DMS153 (cell line): ENCODE measurements around the gene SESTD1.
"Not testable (repeated sequence)": the region's sequence is repeated elsewhere in the genome, so short reads cannot be mapped to it uniquely, and the experiment has no call there.

Experiments
- DNase-seq: peaks from one replicate; lab custom pipeline; 2025; lab: John Stamatoyannopoulos, UW

The SESTD1 gene

DNA sequence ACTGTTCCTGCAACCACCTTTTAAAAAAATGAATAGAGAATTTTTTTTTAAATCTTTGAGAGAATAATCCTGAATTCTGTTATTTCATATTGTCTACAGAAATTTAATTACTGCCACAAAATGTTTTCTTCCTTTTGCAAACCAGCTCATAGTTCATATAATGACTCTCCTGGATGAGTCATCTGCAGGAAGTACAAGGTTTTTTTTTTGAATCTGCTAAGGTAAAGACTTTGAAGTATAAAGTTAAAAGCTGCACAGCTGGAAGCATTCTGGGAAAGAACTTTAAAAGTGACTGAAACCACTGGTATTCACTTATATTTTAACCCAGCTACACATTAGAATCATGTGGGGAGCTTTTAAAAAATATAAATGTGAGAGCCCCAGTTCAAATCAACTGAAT lies 25.4 kb downstream of the SESTD1 start:
- peak; percentile 38 for DNase-seq

DNA sequence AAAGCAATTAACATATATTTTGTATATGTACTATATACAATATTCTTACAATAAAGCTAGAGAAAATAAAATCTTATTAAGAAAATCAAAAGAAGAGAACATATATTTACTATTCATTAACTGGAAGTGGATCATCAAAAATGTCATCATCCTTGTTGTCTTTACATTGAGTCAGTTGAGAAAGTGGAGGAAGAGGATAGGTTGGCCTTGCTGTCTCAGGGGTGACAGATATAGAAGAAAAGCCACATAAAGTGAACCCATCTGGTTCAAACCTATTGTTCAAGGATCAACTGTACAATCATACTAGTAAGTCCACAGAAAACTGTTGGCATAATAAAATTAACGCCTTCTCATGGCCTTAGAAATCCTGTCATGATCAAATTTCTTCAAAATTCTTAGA lies 26.6 kb downstream of the SESTD1 start:
- DNase-seq, result no peak

DNA sequence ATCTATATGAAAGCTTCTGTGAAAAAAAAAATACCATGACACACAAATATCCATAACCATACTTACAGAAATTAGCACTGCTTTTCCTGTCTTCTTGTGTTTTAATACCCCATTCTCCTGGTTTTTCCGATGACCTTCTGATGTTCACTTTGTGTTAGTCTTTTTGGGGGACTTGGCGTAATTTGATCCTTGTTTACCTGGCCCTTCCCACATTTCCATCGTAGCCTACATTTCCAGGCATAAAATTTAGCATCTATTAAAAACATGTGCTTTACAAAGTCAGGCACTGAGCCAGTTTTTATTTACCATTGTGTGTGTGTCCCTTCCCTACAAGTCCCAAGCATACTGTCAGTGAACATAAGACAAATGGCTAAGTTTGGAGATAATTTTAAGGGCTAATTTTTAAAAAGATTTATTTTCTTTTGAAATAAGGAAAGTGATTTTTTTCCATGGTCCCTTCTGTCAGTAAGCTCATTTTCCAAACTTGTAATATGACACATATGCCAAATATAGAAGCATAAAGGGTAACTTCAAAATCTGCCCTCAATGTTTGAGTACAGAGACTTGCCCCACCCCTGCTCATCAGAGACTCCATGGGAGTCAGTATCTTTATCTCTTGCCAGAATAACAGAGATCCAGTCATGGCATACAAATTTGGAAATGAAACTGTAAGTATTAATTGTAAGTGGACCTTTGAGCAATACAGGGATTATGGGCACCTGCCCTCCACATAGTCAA lies 27.3 kb downstream of the SESTD1 start:
- no peak for DNase-seq

DNA sequence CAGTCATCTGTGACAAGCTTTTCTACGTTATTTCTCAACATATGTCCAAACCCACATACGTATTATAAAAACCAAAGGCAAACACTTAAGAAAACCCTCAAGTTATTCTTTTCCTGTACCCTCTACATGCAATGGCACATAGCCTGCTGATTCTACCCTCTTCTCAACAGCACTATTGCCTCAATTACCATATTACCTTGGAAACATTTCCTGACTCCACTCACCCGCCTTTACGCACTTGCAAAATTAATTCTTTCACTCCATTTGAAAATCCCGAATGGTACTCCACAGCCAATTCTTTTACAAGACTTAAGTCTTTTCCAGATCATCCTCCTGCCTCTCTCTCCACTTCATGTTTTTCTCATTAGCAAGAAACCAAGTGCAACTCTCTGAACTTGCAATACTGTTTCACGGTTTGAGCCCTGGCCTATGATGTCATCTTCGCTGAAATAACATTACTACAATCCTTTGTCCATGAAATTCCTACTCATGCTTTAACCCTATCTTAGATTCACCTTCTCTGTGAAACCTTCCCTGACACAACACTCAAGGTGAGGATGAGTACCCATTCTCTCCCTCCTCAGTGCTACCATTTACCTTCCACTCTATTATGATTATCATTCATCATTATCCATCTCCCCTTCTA lies 29.0 kb downstream of the SESTD1 start:
- no peak for DNase-seq

DNA sequence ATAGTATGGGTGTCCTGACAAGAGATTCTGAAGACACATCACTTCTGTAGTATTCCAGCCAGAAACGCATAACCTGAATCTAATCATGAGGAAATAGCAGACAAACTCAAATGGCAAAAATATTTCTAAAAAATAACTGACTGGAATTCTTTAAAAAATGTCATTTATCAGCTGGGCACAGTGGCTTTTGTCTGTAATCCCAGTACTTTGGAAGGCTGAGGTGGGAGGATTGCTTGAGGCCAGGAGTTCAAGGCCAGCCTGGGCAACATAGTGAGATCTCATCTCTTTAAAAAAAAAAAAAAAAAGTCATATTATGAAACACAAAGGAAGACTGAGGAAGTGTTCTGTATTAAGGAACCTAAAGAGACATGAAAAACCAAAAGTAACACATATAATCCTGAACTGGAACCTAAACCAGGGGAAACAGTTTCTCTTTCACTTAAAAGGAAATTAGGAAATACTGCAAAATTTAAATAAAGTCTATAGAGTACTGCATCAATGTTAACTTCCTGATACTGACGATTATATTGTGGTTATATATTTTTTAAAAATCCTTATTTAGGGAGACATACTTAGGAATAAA lies 29.9 kb downstream of the SESTD1 start:
- no peak for DNase-seq

DNA sequence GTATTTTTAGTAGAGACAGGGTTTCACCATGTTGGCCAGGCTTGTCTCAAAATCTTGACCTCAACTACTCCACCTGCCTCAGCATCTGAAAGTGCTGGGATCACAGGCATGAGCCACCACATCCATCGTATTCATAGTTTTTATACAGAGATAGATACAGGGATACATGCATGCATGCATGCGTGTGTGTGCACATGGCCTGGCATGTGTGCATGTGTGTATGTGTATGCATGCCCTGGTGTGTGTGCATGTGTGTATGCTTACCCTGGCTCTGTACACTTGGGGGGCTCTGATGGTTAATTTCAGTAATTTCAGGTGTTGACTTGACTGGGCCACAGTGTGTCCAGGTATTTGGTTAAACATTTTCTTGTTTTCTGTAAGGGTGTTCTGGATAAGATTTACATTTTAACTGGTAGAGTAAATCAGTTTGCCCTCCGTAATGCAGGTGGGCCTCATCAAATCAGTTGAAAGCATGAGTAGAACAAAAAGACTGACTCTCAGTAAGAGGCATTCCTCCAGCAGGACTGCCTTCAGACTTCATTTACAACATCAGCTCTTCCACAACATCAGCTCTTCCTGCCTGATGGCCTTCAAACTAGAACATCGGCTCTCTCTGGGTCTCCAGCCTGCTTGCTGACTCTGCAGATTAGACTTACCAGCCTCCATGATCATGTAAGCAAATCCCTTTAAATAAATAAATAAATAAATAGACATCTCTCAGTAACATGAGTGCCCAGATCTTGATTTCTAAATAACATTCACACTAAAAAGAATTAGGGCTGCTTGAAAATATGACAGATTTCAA lies 30.8 kb downstream of the SESTD1 start:
- DNase-seq, result no peak

DNA sequence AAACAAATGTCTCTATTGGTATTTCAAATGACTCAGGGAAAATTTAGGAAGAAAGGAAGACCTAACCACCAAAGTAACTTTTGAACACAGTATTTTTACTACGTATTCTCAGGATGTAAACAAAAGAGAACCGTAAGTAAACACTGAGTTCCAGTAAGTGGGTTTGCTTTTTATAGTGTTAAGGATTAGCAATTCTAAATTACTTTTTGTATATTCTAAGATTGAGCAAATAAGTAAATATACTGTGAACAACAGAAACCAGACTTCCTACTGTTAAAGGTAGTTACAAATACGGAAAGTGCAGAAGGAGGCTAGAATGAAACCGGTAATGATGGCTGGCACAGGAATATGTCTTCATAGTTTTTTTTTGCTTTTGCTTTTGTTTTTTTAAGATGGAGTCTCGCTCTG lies 31.5 kb downstream of the SESTD1 start:
- DNase-seq, result no peak

DNA sequence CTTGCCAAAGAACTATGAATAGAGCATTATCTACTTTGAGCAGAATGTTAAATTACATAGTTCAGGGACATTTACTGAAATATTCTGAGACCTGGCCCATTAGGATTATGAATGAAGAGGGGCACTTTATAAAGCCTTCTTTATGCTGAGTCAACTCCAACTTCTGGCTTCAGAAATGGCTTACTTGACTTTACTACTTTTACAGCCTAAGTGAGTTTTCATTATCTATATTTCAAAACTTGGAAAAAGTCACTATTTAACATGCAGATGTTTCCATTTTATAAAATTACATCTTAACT lies 37.7 kb downstream of the SESTD1 start:
- DNase-seq, result no peak

DNA sequence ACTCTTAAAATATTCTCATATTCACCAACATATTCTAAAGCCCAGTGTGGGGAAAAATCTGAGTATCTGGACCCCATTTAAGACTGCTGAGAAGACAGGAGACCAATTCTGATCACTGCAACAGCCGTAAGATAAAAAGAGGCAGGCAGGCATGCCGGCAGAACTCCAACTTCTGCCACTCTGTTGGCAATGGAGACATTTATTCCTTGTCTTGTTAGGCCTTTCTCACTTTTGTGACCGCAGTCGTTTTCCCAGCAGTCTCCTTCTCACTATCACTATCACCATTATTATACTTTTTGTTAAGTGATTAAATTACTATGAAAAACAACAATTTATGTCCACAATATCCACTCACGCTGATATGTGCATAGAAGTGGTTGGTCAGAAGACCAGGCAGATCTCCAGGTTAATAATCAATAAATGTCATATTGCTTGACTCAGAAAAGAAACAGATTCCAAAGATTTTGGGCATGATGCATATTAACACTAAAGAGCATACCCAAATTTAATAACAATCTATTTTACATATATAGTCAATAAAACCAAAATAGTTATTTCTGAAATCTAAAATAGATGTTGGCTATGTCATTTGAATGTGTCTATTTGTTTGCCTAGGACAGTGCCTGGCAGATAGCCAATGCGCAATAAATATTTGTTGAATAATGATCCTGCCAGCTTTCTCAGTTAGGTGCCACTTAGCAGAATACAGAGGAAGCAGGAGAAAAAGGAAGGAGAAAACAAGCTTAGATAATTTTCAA lies 38.2 kb downstream of the SESTD1 start:
- peak; percentile 47 for DNase-seq

DNA sequence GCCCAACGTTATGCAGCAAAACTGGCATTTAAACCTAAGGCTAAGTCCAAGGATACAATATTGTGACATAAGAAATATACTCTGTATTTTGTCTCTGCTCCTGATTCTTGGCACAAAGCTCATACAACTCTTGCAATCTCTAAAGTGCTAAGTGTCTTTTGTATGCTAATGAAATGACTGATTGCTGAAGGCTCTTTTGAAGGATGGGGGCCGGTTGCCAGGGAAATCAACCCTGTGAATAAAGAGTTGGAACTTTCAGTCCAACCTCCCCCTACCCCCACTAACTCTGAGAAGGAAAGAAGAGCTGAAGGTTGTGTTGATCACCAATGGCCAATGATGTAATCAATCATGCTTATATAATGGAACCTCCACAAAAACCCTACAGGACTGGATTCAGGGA lies 40.3 kb downstream of the SESTD1 start:
- no peak for DNase-seq

DNA sequence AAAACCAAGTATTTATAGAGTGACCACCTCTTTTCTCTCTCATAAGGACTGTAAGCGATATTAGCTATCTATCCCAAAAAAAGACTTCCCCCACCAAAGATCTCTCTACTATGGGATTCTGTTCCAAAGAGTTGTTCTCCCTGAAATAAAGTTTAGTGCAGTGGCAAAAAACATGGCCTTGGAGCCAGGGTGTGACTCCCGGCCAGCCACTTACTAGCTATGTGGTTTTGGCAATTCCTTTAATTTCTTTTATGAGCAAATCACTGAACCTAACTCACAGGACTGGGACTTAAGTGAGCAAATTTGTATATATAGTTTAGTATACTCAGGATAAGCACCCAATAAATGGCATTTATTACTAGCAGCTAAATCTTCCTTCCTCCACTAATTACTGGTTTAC lies 42.6 kb downstream of the SESTD1 start:
- DNase-seq, result no peak

DNA sequence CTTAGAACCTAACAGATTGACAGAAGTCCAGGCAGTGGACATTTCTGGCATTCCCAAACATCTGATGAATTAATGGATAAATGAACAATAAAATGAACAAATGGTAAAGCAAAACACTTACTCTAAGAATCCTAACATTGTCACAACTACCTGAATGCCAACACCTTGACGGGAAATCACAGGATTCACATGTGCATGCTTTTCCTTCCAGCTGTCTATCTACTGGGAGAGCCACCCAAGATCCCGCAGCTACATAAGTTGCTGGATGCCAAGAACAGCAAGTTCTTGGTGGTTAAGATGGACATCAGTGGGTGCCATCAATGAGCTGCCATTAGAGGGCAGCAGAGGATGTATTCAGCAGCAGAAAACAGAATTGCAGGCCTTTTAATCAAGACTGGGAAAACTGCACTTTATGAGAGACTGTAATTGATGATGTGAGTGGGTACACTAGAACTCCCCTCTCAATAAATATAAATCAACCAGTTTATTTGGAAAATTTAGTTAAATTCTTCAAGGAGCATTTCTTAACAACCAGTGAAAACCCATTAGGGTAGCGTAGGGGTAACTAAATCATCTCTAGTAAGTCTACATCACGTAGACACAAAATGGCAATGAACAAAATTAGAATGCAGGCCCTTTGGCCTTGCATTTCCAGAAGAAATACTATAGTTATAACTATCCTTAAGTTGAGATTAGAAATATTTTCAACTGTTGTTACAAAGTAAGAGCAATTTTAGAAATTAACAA lies 45.6 kb downstream of the SESTD1 start:
- DNase-seq, result peak; percentile 67

DNA sequence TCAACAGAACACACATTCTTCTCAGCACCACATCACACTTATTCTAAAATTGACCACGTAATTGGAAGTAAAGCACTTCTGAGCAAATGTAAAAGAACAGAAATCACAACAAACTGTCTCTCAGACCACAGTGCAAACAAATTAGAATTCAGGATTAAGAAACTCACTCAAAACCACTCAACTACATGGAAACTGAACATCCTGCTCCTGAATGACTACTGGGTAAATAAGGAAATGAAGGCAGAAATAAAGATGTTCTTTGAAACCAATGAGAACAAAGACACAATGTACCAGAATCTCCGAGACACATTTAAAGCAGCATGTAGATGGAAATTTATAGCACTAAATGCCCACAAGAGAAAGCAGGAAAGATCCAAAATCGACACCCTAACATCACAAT lies 50.0 kb downstream of the SESTD1 start:
- peak; percentile 53 for DNase-seq

DNA sequence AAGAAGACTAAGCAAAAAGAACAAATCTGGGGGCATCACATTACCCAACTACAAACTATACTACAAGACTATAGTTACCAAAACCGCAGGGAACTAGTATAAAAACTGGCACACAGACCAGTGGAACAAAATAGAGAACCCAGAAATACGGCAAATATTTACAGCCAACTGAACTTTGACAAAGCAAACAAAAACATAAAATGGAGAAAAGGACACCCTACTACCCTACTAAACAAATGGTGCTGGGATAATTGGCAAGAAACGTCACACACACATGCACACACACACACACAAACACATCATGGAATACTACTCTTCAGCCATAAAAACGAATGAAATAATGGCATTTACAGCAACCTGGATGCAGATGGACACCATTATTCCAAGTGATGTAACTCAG lies 53.3 kb downstream of the SESTD1 start:
- DNase-seq, result no peak

DNA sequence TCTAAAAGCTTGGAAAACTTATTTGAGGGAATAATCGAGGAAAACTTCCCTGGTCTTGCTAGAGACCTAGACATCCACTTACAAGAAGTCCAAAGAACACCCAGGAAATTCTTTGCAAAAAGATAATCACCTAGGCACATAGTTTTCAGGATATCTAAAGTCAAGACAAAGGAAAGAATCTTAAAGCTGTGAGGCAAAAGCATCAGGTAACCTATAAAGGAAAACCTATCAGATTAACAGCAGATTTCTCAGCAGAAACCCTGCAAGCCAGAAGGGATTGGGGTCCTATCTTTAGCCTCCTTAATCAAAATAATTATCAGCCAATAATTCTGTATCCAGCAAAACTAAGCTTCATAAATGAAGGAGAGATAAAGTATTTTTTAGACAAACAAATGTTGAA lies 56.4 kb downstream of the SESTD1 start:
- not testable (repeated sequence) for DNase-seq

DNA sequence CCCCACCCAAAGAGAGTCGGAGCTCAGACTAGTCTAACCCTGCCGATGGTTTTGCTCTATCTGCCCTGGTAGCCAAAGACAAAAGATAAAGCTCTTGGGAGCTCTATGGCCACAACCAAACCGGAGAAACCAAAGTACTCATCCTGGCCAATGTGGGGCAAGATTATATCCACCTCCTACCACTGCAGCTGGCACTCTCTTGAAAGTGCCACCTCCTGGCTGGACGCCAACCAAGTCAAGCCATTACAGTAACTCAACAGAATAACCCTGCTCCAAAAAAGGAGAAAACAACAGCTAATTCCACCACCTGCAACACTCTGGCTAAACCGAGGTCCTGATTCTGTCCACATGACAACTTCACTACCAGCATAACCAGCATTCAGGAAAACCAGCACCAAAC lies 57.6 kb downstream of the SESTD1 start:
- DNase-seq, result no peak

DNA sequence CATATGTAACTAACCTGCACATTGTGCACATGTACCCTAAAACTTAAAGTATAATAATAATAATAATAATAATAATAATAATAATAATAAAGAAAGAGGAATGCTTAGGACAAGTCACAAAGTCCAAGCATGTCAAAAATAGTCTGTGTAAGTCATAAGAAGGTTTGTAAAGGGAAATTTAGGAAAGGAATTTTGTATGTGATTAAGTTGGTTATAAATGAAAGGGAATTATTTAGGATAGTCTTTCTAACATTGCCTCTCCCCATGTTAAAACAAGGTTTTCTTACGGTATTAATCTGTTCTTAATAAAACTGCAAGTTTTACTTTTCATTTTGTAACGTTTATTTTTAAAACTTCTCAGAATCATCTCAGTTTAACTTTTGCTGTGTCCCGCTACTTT lies 62.8 kb downstream of the SESTD1 start:
- DNase-seq, result no peak

DNA sequence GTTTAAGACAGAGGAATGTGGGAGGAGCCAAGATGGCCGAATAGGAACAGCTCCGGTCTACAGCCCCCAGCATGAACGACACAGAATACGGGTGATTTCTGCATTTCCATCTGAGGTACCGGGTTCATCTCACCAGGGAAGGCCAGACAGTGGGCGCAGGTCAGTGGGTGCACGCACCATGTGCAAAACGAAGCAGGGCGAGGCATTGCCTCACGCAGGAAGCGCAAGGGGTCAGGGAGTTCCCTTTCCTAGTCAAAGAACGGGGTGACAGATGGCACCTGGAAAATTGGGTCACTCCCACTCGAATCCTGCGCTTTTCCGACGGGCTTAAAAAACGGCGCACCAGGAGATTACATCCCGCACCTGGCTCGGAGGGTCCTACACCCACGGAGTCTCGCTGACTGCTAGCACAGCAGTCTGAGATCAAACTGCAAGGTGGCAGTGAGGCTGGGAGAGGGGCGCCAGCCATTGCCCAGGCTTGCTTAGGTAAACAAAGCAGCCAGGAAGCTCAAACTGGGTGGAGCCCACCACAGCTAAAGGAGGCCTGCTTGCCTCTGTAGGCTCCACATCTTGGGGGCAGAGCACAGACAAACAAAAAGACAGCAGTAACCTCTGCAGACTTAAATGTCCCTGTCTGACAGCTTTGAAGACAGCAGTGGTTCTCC lies 68.6 kb downstream of the SESTD1 start:
- DNase-seq, result not testable (repeated sequence)

DNA sequence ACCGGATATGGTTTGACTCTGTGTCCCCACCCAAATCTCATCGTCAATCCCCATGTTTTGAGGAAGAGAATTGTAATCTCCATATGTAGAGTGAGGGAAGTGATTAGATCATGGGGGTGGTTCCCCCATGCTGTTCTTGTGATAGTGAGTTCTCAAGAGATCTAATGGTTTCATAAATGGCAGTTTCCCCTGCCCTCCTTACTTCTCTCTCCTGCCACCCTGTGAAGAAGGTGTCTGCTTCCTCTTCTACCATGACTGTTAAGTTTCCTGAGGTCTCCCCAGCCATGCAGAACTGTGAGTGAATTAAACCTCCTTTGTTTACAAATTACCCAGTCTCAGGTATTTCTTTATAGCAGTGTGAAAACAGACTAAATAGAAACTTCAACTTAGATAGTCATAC lies 69.5 kb downstream of the SESTD1 start:
- DNase-seq, result no peak

DNA sequence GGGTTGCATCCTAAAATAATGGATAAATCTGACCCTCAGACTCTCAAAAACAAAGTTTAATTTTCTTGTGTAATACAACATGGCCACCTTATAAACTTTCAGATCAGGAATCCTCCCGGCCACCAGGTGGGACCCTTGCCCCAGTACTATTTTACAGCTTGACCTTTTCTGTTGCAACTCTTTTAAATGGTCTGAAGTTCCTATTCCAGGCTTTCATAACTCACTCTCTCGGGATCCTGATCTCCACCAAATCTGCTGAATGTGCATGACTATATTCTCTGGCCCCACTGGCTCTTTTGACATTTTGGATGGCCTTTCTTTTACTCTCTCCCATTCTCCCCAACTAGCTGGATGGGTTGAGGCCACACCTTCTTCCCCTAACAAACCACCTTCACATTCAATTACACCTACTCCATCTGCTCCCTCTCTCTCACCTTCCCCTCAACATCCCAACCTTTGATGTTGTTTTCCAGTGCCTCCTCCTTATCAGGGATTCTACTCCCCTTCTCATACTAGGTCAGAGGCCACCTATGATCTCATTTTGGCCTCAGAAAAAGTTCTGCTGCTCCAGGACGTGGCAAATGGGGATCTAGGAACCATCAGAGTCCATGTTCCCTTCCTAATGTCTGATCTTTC lies 70.8 kb downstream of the SESTD1 start:
- no peak for DNase-seq
